Measurements from ENCODE around the gene ASXL3. TPM values are rescaled to one million over a fixed set of nuclear protein-coding genes. Genes with fewer than 3 reads are reported as not detected.

ASXL3 gene
- total and polyA plus RNA-seq, 9 of the 15 experiments (the other 6 are each of a cell fraction or from before 2014, with no cell fraction given): not detected

DNA sequence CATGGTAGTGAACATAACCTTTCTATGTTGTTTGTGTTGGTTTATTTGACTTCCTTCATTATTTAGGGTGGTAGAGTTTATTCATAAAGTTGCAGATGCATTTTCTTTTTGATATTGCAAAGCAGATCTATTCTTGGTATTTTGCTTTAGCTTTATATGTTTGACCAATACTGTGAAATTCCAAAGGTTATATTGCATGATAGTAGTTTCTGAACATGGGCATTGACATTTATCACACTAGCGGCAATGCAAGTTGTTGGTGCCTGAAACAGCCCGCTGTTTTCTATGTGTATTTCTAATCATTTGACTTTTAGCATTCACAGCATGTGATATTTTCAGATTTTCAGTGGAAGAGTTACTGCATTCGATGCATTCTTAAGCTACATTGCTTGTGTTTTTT lies 87.2 kb downstream of the ASXL3 start (continued):
- TF ChIP-seq RUNX1 (IDR thresholded peaks at IDR 0.05; ENCODE audit: low read depth) (no peak), SP2 (IDR thresholded peaks at IDR 0.05; ENCODE audit: extremely low read depth, low read depth, low read length, poor library complexity, severe bottlenecking) (no peak), ZNF75A (CRISPR knock-in tag; IDR thresholded peaks at IDR 0.05) (no peak)

DNA sequence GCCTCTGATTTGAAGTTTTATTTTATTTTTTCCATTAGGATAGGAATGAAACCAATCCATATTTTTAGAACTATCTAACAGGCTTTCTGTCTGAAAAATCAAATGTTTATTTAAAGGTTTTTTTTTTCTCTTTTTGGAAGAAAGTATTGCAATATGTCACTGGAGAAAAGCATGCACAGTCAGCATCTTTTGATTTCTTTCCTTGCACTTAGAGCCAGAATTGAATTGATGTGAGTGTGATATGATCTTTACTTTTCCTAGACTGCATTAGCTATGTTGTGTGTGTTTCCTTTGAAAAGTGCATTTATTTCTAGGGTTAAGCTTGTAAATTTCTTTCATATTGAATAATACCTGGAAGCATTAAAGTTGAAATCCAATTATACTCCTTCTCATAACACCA lies 87.6 kb downstream of the ASXL3 start:
- FAIRE-seq (no peak), DNase-seq (ENCODE audit: extremely low read depth in 1 of 4, low spot score in 3 of 4) (no peak), ATAC-seq (no peak)
- H3K9ac ChIP-seq (ENCODE audit: insufficient read depth in 1 of 2, low read depth in 2 of 2, low read length in 2 of 2): no peak overlapping the region
- no TSS peak for BruUV-seq (replicated peaks)
- no peak overlapping the region for H3K4me2 ChIP-seq (ENCODE audit: insufficient read depth, low read length)
- intact Hi-C loops (cut with micrococcal nuclease): no loop called here
- H4K20me1 ChIP-seq (replicated peaks; ENCODE audit: control insufficient read depth, insufficient read depth, low read length): no peaks in the 10 kb centered on the region
- H3K9me1 ChIP-seq (ENCODE audit: control insufficient read depth, insufficient read depth, low read length): no peaks in the 10 kb centered on the region
- no peaks in the 10 kb centered on the region for H3K27me3 ChIP-seq (ENCODE audit: control insufficient read depth in 2 of 2, insufficient read depth in 2 of 2, low read length in 2 of 2)
- POLR2A ChIA-PET: no interaction called here
- in situ Hi-C loops (cut with MboI): no loop called here
- no peaks in the 10 kb centered on the region for H3K36me3 ChIP-seq (ENCODE audit: control insufficient read depth, insufficient read depth, low read length)
- no peaks in the 10 kb centered on the region; the same call in 1 of the 2 replicates for H3K9me3 ChIP-seq (replicated peaks; ENCODE audit: control insufficient read depth, insufficient read depth, low read depth, low read length)
- H3K4me3 ChIP-seq: no peak overlapping the region
- H3K27ac ChIP-seq (ENCODE audit: extremely low read depth, low read depth, low read length): no peak overlapping the region
- CTCF ChIA-PET (ENCODE audit: low intra/inter-chr PET ratio): no interaction called here
- H3K79me2 ChIP-seq (ENCODE audit: control insufficient read depth, insufficient read depth, low read length): no peaks in the 10 kb centered on the region
- H3K4me1 ChIP-seq (replicated peaks in 1 of 2; ENCODE audit: control insufficient read depth in 2 of 2, insufficient read depth in 2 of 2, low read length in 2 of 2): no peaks in the 10 kb centered on the region
- H2AFZ ChIP-seq (ENCODE audit: low read depth, low read length): no peak overlapping the region
- TF ChIP-seq FOSL1 (tag; conservative IDR thresholded peaks at IDR 0.05) (no peak), ZNF184 (CRISPR knock-in tag; IDR thresholded peaks at IDR 0.05) (no peak), GMEB1 (CRISPR knock-in tag; IDR thresholded peaks at IDR 0.05) (no peak), ZNF316 (IDR thresholded peaks at IDR 0.05) (peak; percentile 48), C11orf30 (IDR thresholded peaks at IDR 0.05; ENCODE audit: low read depth) (no peak), HCFC1 (IDR thresholded peaks at IDR 0.05; ENCODE audit: low read depth, low read length) (no peak), MAFK (IDR thresholded peaks at IDR 0.05; ENCODE audit: low read length) (peak; percentile 56; the same call in 1 of the 2 replicates), NRF1 (conservative IDR thresholded peaks at IDR 0.05 in 1 of 2, IDR thresholded peaks at IDR 0.05 in 1 of 2) (no peak), TRIM25 (IDR thresholded peaks at IDR 0.05; ENCODE audit: borderline replicate concordance) (no peak), SRSF9 (IDR thresholded peaks at IDR 0.05; ENCODE audit: borderline replicate concordance, low read depth, low read length) (no peak), ETV5 (CRISPR knock-in tag; IDR thresholded peaks at IDR 0.05; ENCODE audit: low read depth) (no peak), ARNT (IDR thresholded peaks at IDR 0.05) (no peak), ZNF3 (CRISPR knock-in tag; IDR thresholded peaks at IDR 0.05) (no peak), SRSF3 (IDR thresholded peaks at IDR 0.05; ENCODE audit: insufficient read depth, low read length) (no peak), ZBTB7A (IDR thresholded peaks at IDR 0.05; ENCODE audit: borderline replicate concordance, control insufficient read depth, low read depth, low read length) (no peak), MAFG (tag; conservative IDR thresholded peaks at IDR 0.05) (peak; percentile 40; the same call in 1 of the 2 replicates), CHD2 (IDR thresholded peaks at IDR 0.05; ENCODE audit: low read depth, low read length) (no peak)
- TF ChIP-seq, protein P1, sequence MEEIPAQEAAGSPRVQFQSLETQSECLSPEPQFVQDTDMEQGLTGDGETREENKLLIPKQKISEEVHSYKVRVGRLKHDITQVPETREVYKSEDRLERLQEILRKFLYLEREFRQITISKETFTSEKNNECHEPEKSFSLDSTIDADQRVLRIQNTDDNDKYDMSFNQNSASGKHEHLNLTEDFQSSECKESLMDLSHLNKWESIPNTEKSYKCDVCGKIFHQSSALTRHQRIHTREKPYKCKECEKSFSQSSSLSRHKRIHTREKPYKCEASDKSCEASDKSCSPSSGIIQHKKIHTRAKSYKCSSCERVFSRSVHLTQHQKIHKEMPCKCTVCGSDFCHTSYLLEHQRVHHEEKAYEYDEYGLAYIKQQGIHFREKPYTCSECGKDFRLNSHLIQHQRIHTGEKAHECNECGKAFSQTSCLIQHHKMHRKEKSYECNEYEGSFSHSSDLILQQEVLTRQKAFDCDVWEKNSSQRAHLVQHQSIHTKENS (CRISPR knock-in tag; IDR thresholded peaks at IDR 0.05): no peak

Measured in K562 (cell line).